Measurements from ENCODE around the gene GTF2A2. TPM values are rescaled to one million over a fixed set of nuclear protein-coding genes. Genes with fewer than 3 reads are reported as not detected.

GTF2A2 gene
- polyA plus RNA-seq, 1 of the 3 experiments (the other 2 are of a cell fraction): 77.4 TPM

GRCh38 chr15:59687836-59688235 is 30.5 kb upstream of the GTF2A2 start:
- Histone ChIP-seq H3F3A (replicated peaks; ENCODE audit: insufficient read depth) (peaks cover 20% of the 10 kb centered on the region), H3K27ac (ENCODE audit: low read depth in 2 of 2, low read length in 1 of 2) (peak overlapping the region; percentile 92 to 93), H2AFZ (ENCODE audit: low read depth) (no peak overlapping the region), H3K4me1 (ENCODE audit: control insufficient read depth in 1 of 2, insufficient read depth in 2 of 2, low read depth in 1 of 2, low read length in 1 of 2) (peaks cover 16 to 22% of the 10 kb centered on the region in 2 experiments; a peak in 3 of 4 replicates), H3K4me2 (peak overlapping the region; percentile 77), H3K79me2 (ENCODE audit: insufficient read depth) (peaks cover 63% of the 10 kb centered on the region), H3K27me3 (ENCODE audit: insufficient read depth) (no peaks in the 10 kb centered on the region), H3K9me3 (no peaks in the 10 kb centered on the region), H3K36me3 (replicated peaks in 1 of 2; ENCODE audit: control insufficient read depth in 1 of 2, insufficient read depth in 2 of 2, low read length in 1 of 2) (peaks cover 8 to 28% of the 10 kb centered on the region in 2 experiments), H3K9me2 (no peaks in the 10 kb centered on the region), H4K20me1 (ENCODE audit: insufficient read depth) (peaks cover 53% of the 10 kb centered on the region), H3K9ac (peak overlapping the region; percentile 99), H3K4me3 (ENCODE audit: low read depth in 2 of 2, low read length in 1 of 2) (peak overlapping the region; percentile 81 to 86)
- TF ChIP-seq NRF1 (IDR thresholded peaks at IDR 0.05; ENCODE audit: low read depth, low read length): no peak
- TF ChIP-seq GABPA (IDR thresholded peaks at IDR 0.05; ENCODE audit: low read depth): no peak; the same call in 1 of the 2 replicates
- TF ChIP-seq SIN3A (IDR thresholded peaks at IDR 0.05; ENCODE audit: borderline replicate concordance, low read depth, low read length): no peak
- TF ChIP-seq RAD21 (IDR thresholded peaks at IDR 0.05; ENCODE audit: low read length): no peak
- TF ChIP-seq FOXJ3 (CRISPR knock-in tag; IDR thresholded peaks at IDR 0.05): no peak
- no peak for TF ChIP-seq TEAD4 (IDR thresholded peaks at IDR 0.05; ENCODE audit: borderline replicate concordance, insufficient read depth)
- TF ChIP-seq SMC3 (IDR thresholded peaks at IDR 0.05; ENCODE audit: low read depth, low read length): no peak
- TF ChIP-seq PBX3 (IDR thresholded peaks at IDR 0.05): no peak
- no peak for TF ChIP-seq MAX (IDR thresholded peaks at IDR 0.05; ENCODE audit: low read depth)
- TF ChIP-seq EZH2phosphoT487 (IDR thresholded peaks at IDR 0.05; ENCODE audit: borderline replicate concordance, low read depth): no peak
- no peak for TF ChIP-seq RCOR1 (IDR thresholded peaks at IDR 0.05; ENCODE audit: low read length)
- TF ChIP-seq RXRA (IDR thresholded peaks at IDR 0.05; ENCODE audit: borderline replicate concordance, low read depth): no peak
- TF ChIP-seq ZBTB33 (IDR thresholded peaks at IDR 0.05; ENCODE audit: borderline replicate concordance, low read depth): no peak
- TF ChIP-seq, protein P1, sequence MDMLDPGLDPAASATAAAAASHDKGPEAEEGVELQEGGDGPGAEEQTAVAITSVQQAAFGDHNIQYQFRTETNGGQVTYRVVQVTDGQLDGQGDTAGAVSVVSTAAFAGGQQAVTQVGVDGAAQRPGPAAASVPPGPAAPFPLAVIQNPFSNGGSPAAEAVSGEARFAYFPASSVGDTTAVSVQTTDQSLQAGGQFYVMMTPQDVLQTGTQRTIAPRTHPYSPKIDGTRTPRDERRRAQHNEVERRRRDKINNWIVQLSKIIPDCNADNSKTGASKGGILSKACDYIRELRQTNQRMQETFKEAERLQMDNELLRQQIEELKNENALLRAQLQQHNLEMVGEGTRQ (IDR thresholded peaks at IDR 0.05; ENCODE audit: borderline replicate concordance, low read depth, low read length): no peak
- TF ChIP-seq, protein P2, sequence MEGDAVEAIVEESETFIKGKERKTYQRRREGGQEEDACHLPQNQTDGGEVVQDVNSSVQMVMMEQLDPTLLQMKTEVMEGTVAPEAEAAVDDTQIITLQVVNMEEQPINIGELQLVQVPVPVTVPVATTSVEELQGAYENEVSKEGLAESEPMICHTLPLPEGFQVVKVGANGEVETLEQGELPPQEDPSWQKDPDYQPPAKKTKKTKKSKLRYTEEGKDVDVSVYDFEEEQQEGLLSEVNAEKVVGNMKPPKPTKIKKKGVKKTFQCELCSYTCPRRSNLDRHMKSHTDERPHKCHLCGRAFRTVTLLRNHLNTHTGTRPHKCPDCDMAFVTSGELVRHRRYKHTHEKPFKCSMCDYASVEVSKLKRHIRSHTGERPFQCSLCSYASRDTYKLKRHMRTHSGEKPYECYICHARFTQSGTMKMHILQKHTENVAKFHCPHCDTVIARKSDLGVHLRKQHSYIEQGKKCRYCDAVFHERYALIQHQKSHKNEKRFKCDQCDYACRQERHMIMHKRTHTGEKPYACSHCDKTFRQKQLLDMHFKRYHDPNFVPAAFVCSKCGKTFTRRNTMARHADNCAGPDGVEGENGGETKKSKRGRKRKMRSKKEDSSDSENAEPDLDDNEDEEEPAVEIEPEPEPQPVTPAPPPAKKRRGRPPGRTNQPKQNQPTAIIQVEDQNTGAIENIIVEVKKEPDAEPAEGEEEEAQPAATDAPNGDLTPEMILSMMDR (IDR thresholded peaks at IDR 0.05): no peak
- TF ChIP-seq TAF1 (IDR thresholded peaks at IDR 0.05; ENCODE audit: borderline replicate concordance, low read depth, low read length): no peak
- TF ChIP-seq FOSL2 (IDR thresholded peaks at IDR 0.05; ENCODE audit: borderline replicate concordance, low read depth): no peak
- no peak for TF ChIP-seq ELF1 (IDR thresholded peaks at IDR 0.05)
- TF ChIP-seq JUND (IDR thresholded peaks at IDR 0.05): no peak
- CTCF ChIA-PET: interaction anchor here (1.0 kb wide), 1 partner anchor 640 kb away, joined by 3 read pairs; no protein-coding TSS in a partner anchor
- 24% methylated on average over 5 of the region's 5 CpGs for WGBS (ENCODE audit: low lambda C conversion rate)
- peak; percentile 11 for DNase-seq
- POLR2A ChIA-PET: no interaction called here

Data from SK-N-SH (cell line).